Gastrocnemius medialis (tissue), 4 donors: ENCODE measurements around the gene TNIK. TPM values are rescaled to one million over a fixed set of nuclear protein-coding genes. Genes with fewer than 3 reads are reported as not detected.

Experiments
- ATAC-seq, 2 donors: fragments of 150-250 bp; one replicate each; pipeline ENCODE4 v1.9.1; 2016
- DNase-seq, 2 donors: peaks; one replicate each; pipeline ENCODE4 v3.0.0-alpha.2; 2019
- H3K27ac ChIP-seq, 4 donors: fragments of 200-600 bp; sonication (generic); 1 replicate in 1 of 4; 2 replicates in 3 of 4; pipeline ENCODE4 v1.5.1; 2016 to 2018; ENCODE audit warnings: mild to moderate bottlenecking in 2 of 4, moderate library complexity in 1 of 4
- H3K27me3 ChIP-seq, 3 donors: fragments of 200-600 bp; sonication (generic) in 2 of 3; 1 replicate in 1 of 3; 2 replicates in 2 of 3; pipeline versions ENCODE4 v1.5.1 to v1.6.0; 2016 to 2019; ENCODE audit warnings: mild to moderate bottlenecking in 1 of 3, moderate library complexity in 1 of 3
- H3K36me3 ChIP-seq, 2 donors: fragments of 200-600 bp; sonication (generic) in 1 of 2; one replicate each; pipeline ENCODE4 v1.5.1; 2017 to 2018
- H3K4me1 ChIP-seq, 2 donors: fragments of 200-600 bp; sonication (generic) in 1 of 2; one replicate each; pipeline ENCODE4 v1.5.1; 2016 to 2017; ENCODE audit warnings: mild to moderate bottlenecking in 2 of 2
- H3K4me3 ChIP-seq, 4 donors: fragments of 200-600 bp; sonication (generic) in 3 of 4; 1 replicate in 1 of 4; 2 replicates in 3 of 4; pipeline ENCODE4 v1.5.1; 2016 to 2019; ENCODE audit warnings: mild to moderate bottlenecking in 2 of 4
- H3K9me3 ChIP-seq, 3 donors: fragments of 200-600 bp; sonication (generic) in 2 of 3; 1 replicate in 1 of 3; 2 replicates in 2 of 3; pipeline ENCODE4 v1.5.1; 2016 to 2019
- CTCF ChIP-seq, 5 experiments: fragments of 450-650 bp in 3 of 5; fragments of 200-600 bp in 2 of 5; sonication (generic) in 2 of 5; IDR thresholded peaks in 4 of 5; conservative IDR thresholded peaks in 1 of 5; 1 replicate in 4 of 5; 2 replicates in 1 of 5; pipeline ENCODE4 v1.5.1; 2016 to 2019; ENCODE audit warnings: antibody characterized with exemption in 5 of 5, mild to moderate bottlenecking in 3 of 5, moderate library complexity in 3 of 5
- POLR2A ChIP-seq, 2 donors: fragments of 450-650 bp; IDR thresholded peaks; one replicate each; pipeline ENCODE4 v1.6.1; 2017; ENCODE audit warnings: antibody characterized with exemption in 2 of 2, mild to moderate bottlenecking in 2 of 2, moderate library complexity in 2 of 2
- in situ Hi-C, 4 donors: fragments of 200-750 bp; cut with MboI; loops; one replicate each; pipeline versions ENCODE4 v1.15.0 to v1.8.0; 2017; ENCODE audit warnings: low sequenced_read_pairs in 4 of 4
- intact Hi-C: fragments of 100-400 bp; cut with DNase I; formaldehyde crosslinking; loops from one replicate; pipeline ENCODE4 v1.15.1; 2023; ENCODE audit warnings: low total_unique reads
- total RNA-seq, 4 donors: library from RNA; depleted of rRNA; stranded (reverse); fragments of >200 nt; gene quantifications; one replicate each; pipeline versions ENCODE4 v1.1.0 to v1.2.3, GENCODE V29; 2016

The TNIK gene
- total RNA-seq, 4 donors from 2014 or later: 5.2 to 19.7 (median 10.6) TPM

GRCh38 chr3:171495413-171495812 is 35.2 kb upstream of the TNIK start:
- TF ChIP-seq POLR2A (IDR thresholded peaks at IDR 0.05) (no peak), CTCF (IDR thresholded peaks at IDR 0.05 in 4 of 5, conservative IDR thresholded peaks at IDR 0.05 in 1 of 5) (no peak)
- no peak overlapping the region for H3K4me3 ChIP-seq
- no peak for ATAC-seq
- H3K27me3 ChIP-seq: no peaks in the 10 kb centered on the region
- DNase-seq: no peak
- H3K4me1 ChIP-seq: no peaks in the 10 kb centered on the region
- H3K9me3 ChIP-seq: no peaks in the 10 kb centered on the region
- H3K27ac ChIP-seq: no peak overlapping the region
- no peaks in the 10 kb centered on the region for H3K36me3 ChIP-seq
- intact Hi-C loops (no loop called here), in situ Hi-C loops (no loop called here)

GRCh38 chr3:171494457-171495109 is 34.4 kb upstream of the TNIK start:
- no peak for TF ChIP-seq POLR2A (IDR thresholded peaks at IDR 0.05)
- TF ChIP-seq CTCF (IDR thresholded peaks at IDR 0.05 in 4 of 5, conservative IDR thresholded peaks at IDR 0.05 in 1 of 5): no peak
- intact Hi-C loops: no loop called here
- Histone ChIP-seq H3K9me3 (no peaks in the 10 kb centered on the region), H3K27me3 (no peaks in the 10 kb centered on the region), H3K27ac (no peak overlapping the region), H3K36me3 (no peaks in the 10 kb centered on the region), H3K4me3 (no peak overlapping the region), H3K4me1 (no peaks in the 10 kb centered on the region)
- DNase-seq: no peak
- no peak for ATAC-seq
- in situ Hi-C loops: no loop called here

GRCh38 chr3:171491361-171491760 is 31.2 kb upstream of the TNIK start:
- DNase-seq (no peak), ATAC-seq (no peak)
- Histone ChIP-seq H3K27me3 (no peaks in the 10 kb centered on the region), H3K9me3 (no peaks in the 10 kb centered on the region), H3K27ac (no peak overlapping the region), H3K4me1 (no peaks in the 10 kb centered on the region), H3K36me3 (no peaks in the 10 kb centered on the region), H3K4me3 (no peak overlapping the region)
- in situ Hi-C loops (no loop called here), intact Hi-C loops (no loop called here)
- TF ChIP-seq POLR2A (IDR thresholded peaks at IDR 0.05) (no peak), CTCF (IDR thresholded peaks at IDR 0.05 in 4 of 5, conservative IDR thresholded peaks at IDR 0.05 in 1 of 5) (no peak)

- H3K27ac ChIP-seq: no peak overlapping the region
Observed at GRCh38 chr3:171490901-171491300, 30.7 kb upstream of the TNIK start.

More at GRCh38 chr3:171490901-171491300, 30.7 kb upstream of the TNIK start:
- intact Hi-C loops: no loop called here
- DNase-seq (no peak), ATAC-seq (no peak)
- Histone ChIP-seq H3K27me3 (no peaks in the 10 kb centered on the region), H3K4me1 (no peaks in the 10 kb centered on the region), H3K4me3 (no peak overlapping the region), H3K36me3 (no peaks in the 10 kb centered on the region), H3K9me3 (no peaks in the 10 kb centered on the region)
- in situ Hi-C loops: no loop called here
- TF ChIP-seq POLR2A (IDR thresholded peaks at IDR 0.05) (no peak), CTCF (IDR thresholded peaks at IDR 0.05 in 4 of 5, conservative IDR thresholded peaks at IDR 0.05 in 1 of 5) (no peak)
